HG03520 (cell line): ENCODE measurements around the gene ATF1.
"Not testable (repeated sequence)": the region's sequence is repeated elsewhere in the genome, so short reads cannot be mapped to it uniquely, and the experiment has no call there.

Experiments
- ATAC-seq: cut with Tn5 transposase; IDR thresholded peaks from one replicate; pipeline ENCODE4 v1.9.1; 2021; ENCODE audit warnings: mild to moderate bottlenecking, moderate library complexity; ENCODE audit not compliant: unreplicated experiment

Gene ATF1

GRCh38 chr12:50790081-50790480 lies 26.2 kb downstream of the ATF1 start:
- ATAC-seq = no peak

GRCh38 chr12:50799908-50800307 lies 36.0 kb downstream of the ATF1 start:
- no peak for ATAC-seq

- no peak for ATAC-seq
These were observed 39.5 kb downstream of the ATF1 start for GRCh38 chr12:50803230-50803875.

GRCh38 chr12:50806176-50806575 lies 42.3 kb downstream of the ATF1 start:
- ATAC-seq = no peak

- not testable (repeated sequence) for ATAC-seq
These were observed 45.2 kb downstream of the ATF1 start for GRCh38 chr12:50809131-50809530.

GRCh38 chr12:50814921-50815320 lies 51.0 kb downstream of the ATF1 start:
- not testable (repeated sequence) for ATAC-seq

GRCh38 chr12:50820177-50820576 lies 56.3 kb downstream of the ATF1 start:
- no peak for ATAC-seq

- ATAC-seq = no peak
These were observed 58.2 kb downstream of the ATF1 start for GRCh38 chr12:50822082-50822481.

- ATAC-seq = not testable (repeated sequence)
These were observed 59.8 kb downstream of the ATF1 start for GRCh38 chr12:50823724-50824123.

GRCh38 chr12:50824914-50825313 lies 61.0 kb downstream of the ATF1 start:
- ATAC-seq = no peak

- ATAC-seq = no peak
These were observed 61.5 kb downstream of the ATF1 start for GRCh38 chr12:50825372-50825838.

GRCh38 chr12:50828121-50828520 lies 64.2 kb downstream of the ATF1 start:
- no peak for ATAC-seq

- ATAC-seq = no peak
These were observed 65.0 kb downstream of the ATF1 start for GRCh38 chr12:50828886-50829285.

GRCh38 chr12:50833801-50834200 lies 69.9 kb downstream of the ATF1 start:
- not testable (repeated sequence) for ATAC-seq

GRCh38 chr12:50839042-50839441 lies 75.1 kb downstream of the ATF1 start:
- no peak for ATAC-seq

- ATAC-seq = no peak
These were observed 77.0 kb downstream of the ATF1 start for GRCh38 chr12:50840809-50841487.

GRCh38 chr12:50841716-50842531 lies 78.0 kb downstream of the ATF1 start:
- ATAC-seq = no peak

- ATAC-seq = no peak
These were observed 79.0 kb downstream of the ATF1 start, which contains the start of gene TMPRSS12 for GRCh38 chr12:50842637-50843493. TMPRSS12 (plus strand) TSS chr12:50842926; CDS start chr12:50842965, 39 bp downstream.

- no peak for ATAC-seq
These were observed 81.2 kb downstream of the ATF1 start for GRCh38 chr12:50845021-50845647.

GRCh38 chr12:50848963-50849362 lies 85.1 kb downstream of the ATF1 start:
- ATAC-seq = no peak
